ENCODE results near the gene NFKBIE. TPM values are rescaled to one million over a fixed set of nuclear protein-coding genes. Genes with fewer than 3 reads are reported as not detected.
"Not testable (repeated sequence)": the region's sequence is repeated elsewhere in the genome, so short reads cannot be mapped to it uniquely, and the experiment has no call there.

NFKBIE gene
- total RNA-seq, 1 donor from 2014 or later, result 6.3 TPM

- Histone ChIP-seq H3K27ac (ENCODE audit: low read depth, low read length) (peak overlapping the region; percentile 85), H3K36me3 (ENCODE audit: control insufficient read depth in 3 of 3, insufficient read depth in 3 of 3, low read length in 3 of 3) (peaks cover 23 to 28% (median 25%) of the 10 kb centered on the region in 3 donors), H3K9me3 (ENCODE audit: control insufficient read depth in 3 of 3, low read length in 3 of 3) (no peaks in the 10 kb centered on the region), H3K9ac (ENCODE audit: low read depth in 1 of 3, low read length in 3 of 3) (peak overlapping the region in 2 of 3 donors; percentile 33 to 51), H3K27me3 (ENCODE audit: control insufficient read depth in 3 of 3, insufficient read depth in 3 of 3, low read length in 3 of 3) (no peaks in the 10 kb centered on the region), H3K4me1 (ENCODE audit: control insufficient read depth in 3 of 3, insufficient read depth in 3 of 3, low read length in 3 of 3) (peaks cover 46 to 72% (median 58%) of the 10 kb centered on the region in 3 donors), H3K4me3 (ENCODE audit: low read length in 3 of 3) (no peak overlapping the region)
Observed at GRCh38 chr6:44235891-44236516, 29.3 kb downstream of the NFKBIE start.

GRCh38 chr6:44235269-44235668 is 30.1 kb downstream of the NFKBIE start:
- peak overlapping the region; percentile 51 to 82 (median 64) for H3K9ac ChIP-seq (ENCODE audit: low read depth in 1 of 3, low read length in 3 of 3)
- H3K4me1 ChIP-seq (ENCODE audit: control insufficient read depth in 3 of 3, insufficient read depth in 3 of 3, low read length in 3 of 3), result peaks cover 46 to 78% (median 65%) of the 10 kb centered on the region in 3 donors
- peaks cover 29 to 35% (median 32%) of the 10 kb centered on the region in 3 donors for H3K36me3 ChIP-seq (ENCODE audit: control insufficient read depth in 3 of 3, insufficient read depth in 3 of 3, low read length in 3 of 3)
- peak overlapping the region; percentile 85 for H3K27ac ChIP-seq (ENCODE audit: low read depth, low read length)
- no peaks in the 10 kb centered on the region for H3K27me3 ChIP-seq (ENCODE audit: control insufficient read depth in 3 of 3, insufficient read depth in 3 of 3, low read length in 3 of 3)
- no peaks in the 10 kb centered on the region for H3K9me3 ChIP-seq (ENCODE audit: control insufficient read depth in 3 of 3, low read length in 3 of 3)
- H3K4me3 ChIP-seq (ENCODE audit: low read length in 3 of 3), result no peak overlapping the region

- H3K27me3 ChIP-seq (ENCODE audit: control insufficient read depth in 3 of 3, insufficient read depth in 3 of 3, low read length in 3 of 3), result no peaks in the 10 kb centered on the region
- peaks cover 53 to 87% (median 74%) of the 10 kb centered on the region in 3 donors for H3K4me1 ChIP-seq (ENCODE audit: control insufficient read depth in 3 of 3, insufficient read depth in 3 of 3, low read length in 3 of 3)
- peak overlapping the region; percentile 64 to 82 (median 70) for H3K9ac ChIP-seq (ENCODE audit: low read depth in 1 of 3, low read length in 3 of 3)
- no peaks in the 10 kb centered on the region for H3K9me3 ChIP-seq (ENCODE audit: control insufficient read depth in 3 of 3, low read length in 3 of 3)
- peak overlapping the region; percentile 85 for H3K27ac ChIP-seq (ENCODE audit: low read depth, low read length)
- H3K36me3 ChIP-seq (ENCODE audit: control insufficient read depth in 3 of 3, insufficient read depth in 3 of 3, low read length in 3 of 3), result peaks cover 33 to 44% (median 40%) of the 10 kb centered on the region in 3 donors
- H3K4me3 ChIP-seq (ENCODE audit: low read length in 3 of 3), result no peak overlapping the region
Observed at GRCh38 chr6:44234101-44235025, 31.0 kb downstream of the NFKBIE start.

- H3K4me1 ChIP-seq (ENCODE audit: control insufficient read depth in 3 of 3, insufficient read depth in 3 of 3, low read length in 3 of 3), result peaks cover 61 to 93% (median 82%) of the 10 kb centered on the region in 3 donors
Observed at GRCh38 chr6:44233567-44234100, 31.7 kb downstream of the NFKBIE start.

GRCh38 chr6:44232676-44233566 is 32.4 kb downstream of the NFKBIE start:
- no peaks in the 10 kb centered on the region for H3K27me3 ChIP-seq (ENCODE audit: control insufficient read depth in 3 of 3, insufficient read depth in 3 of 3, low read length in 3 of 3)
- H3K9ac ChIP-seq (ENCODE audit: low read depth in 1 of 3, low read length in 3 of 3), result peak overlapping the region; percentile 64 to 82 (median 70)
- H3K36me3 ChIP-seq (ENCODE audit: control insufficient read depth in 3 of 3, insufficient read depth in 3 of 3, low read length in 3 of 3), result peaks cover 33 to 47% (median 44%) of the 10 kb centered on the region in 3 donors
- no peaks in the 10 kb centered on the region for H3K9me3 ChIP-seq (ENCODE audit: control insufficient read depth in 3 of 3, low read length in 3 of 3)
- peak overlapping the region; percentile 85 for H3K27ac ChIP-seq (ENCODE audit: low read depth, low read length)
- peak overlapping the region in 2 of 3 donors; percentile 14 to 56 for H3K4me3 ChIP-seq (ENCODE audit: low read length in 3 of 3)
- peaks cover 64 to 93% (median 83%) of the 10 kb centered on the region in 3 donors for H3K4me1 ChIP-seq (ENCODE audit: control insufficient read depth in 3 of 3, insufficient read depth in 3 of 3, low read length in 3 of 3)

More at GRCh38 chr6:44233567-44234100, 31.7 kb downstream of the NFKBIE start:
- peak overlapping the region; percentile 14 to 56 (median 18) for H3K4me3 ChIP-seq (ENCODE audit: low read length in 3 of 3)
- no peaks in the 10 kb centered on the region for H3K27me3 ChIP-seq (ENCODE audit: control insufficient read depth in 3 of 3, insufficient read depth in 3 of 3, low read length in 3 of 3)
- H3K27ac ChIP-seq (ENCODE audit: low read depth, low read length), result peak overlapping the region; percentile 85
- peaks cover 33 to 47% (median 44%) of the 10 kb centered on the region in 3 donors for H3K36me3 ChIP-seq (ENCODE audit: control insufficient read depth in 3 of 3, insufficient read depth in 3 of 3, low read length in 3 of 3)
- H3K9me3 ChIP-seq (ENCODE audit: control insufficient read depth in 3 of 3, low read length in 3 of 3), result no peaks in the 10 kb centered on the region
- H3K9ac ChIP-seq (ENCODE audit: low read depth in 1 of 3, low read length in 3 of 3), result peak overlapping the region; percentile 64 to 82 (median 70)

- Histone ChIP-seq H3K4me1 (ENCODE audit: control insufficient read depth in 3 of 3, insufficient read depth in 3 of 3, low read length in 3 of 3) (peaks cover 68 to 95% (median 88%) of the 10 kb centered on the region in 3 donors), H3K27ac (ENCODE audit: low read depth, low read length) (peak overlapping the region; percentile 25), H3K36me3 (ENCODE audit: control insufficient read depth in 3 of 3, insufficient read depth in 3 of 3, low read length in 3 of 3) (peaks cover 33 to 49% (median 44%) of the 10 kb centered on the region in 3 donors), H3K9ac (ENCODE audit: low read depth in 1 of 3, low read length in 3 of 3) (peak overlapping the region in 1 of 3 donors; percentile 55)
- not testable (repeated sequence) for H3K4me3 ChIP-seq (ENCODE audit: low read length in 3 of 3); H3K9me3 ChIP-seq (ENCODE audit: control insufficient read depth in 3 of 3, low read length in 3 of 3); H3K27me3 ChIP-seq (ENCODE audit: control insufficient read depth in 3 of 3, insufficient read depth in 3 of 3, low read length in 3 of 3)
Observed at GRCh38 chr6:44231426-44231825, 33.9 kb downstream of the NFKBIE start.

- peaks cover 33 to 47% (median 40%) of the 10 kb centered on the region in 3 donors for H3K36me3 ChIP-seq (ENCODE audit: control insufficient read depth in 3 of 3, insufficient read depth in 3 of 3, low read length in 3 of 3)
- H3K4me3 ChIP-seq (ENCODE audit: low read length in 3 of 3), result peak overlapping the region in 1 of 3 donors; percentile 89
- no peaks in the 10 kb centered on the region for H3K9me3 ChIP-seq (ENCODE audit: control insufficient read depth in 3 of 3, low read length in 3 of 3)
- H3K4me1 ChIP-seq (ENCODE audit: control insufficient read depth in 3 of 3, insufficient read depth in 3 of 3, low read length in 3 of 3), result peaks cover 76 to 97% (median 91%) of the 10 kb centered on the region in 3 donors
- peak overlapping the region in 1 of 3 donors; percentile 99 for H3K9ac ChIP-seq (ENCODE audit: low read depth in 1 of 3, low read length in 3 of 3)
- H3K27ac ChIP-seq (ENCODE audit: low read depth, low read length), result peak overlapping the region; percentile 19
- H3K27me3 ChIP-seq (ENCODE audit: control insufficient read depth in 3 of 3, insufficient read depth in 3 of 3, low read length in 3 of 3), result no peaks in the 10 kb centered on the region
Observed at GRCh38 chr6:44230034-44230675, 35.2 kb downstream of the NFKBIE start.

GRCh38 chr6:44229376-44230033 is 35.8 kb downstream of the NFKBIE start:
- H3K27ac ChIP-seq (ENCODE audit: low read depth, low read length), result peak overlapping the region; percentile 94
- no peaks in the 10 kb centered on the region for H3K27me3 ChIP-seq (ENCODE audit: control insufficient read depth in 3 of 3, insufficient read depth in 3 of 3, low read length in 3 of 3)
- H3K4me1 ChIP-seq (ENCODE audit: control insufficient read depth in 3 of 3, insufficient read depth in 3 of 3, low read length in 3 of 3), result peaks cover 75 to 97% (median 91%) of the 10 kb centered on the region in 3 donors
- peak overlapping the region; percentile 46 to 89 (median 78) for H3K4me3 ChIP-seq (ENCODE audit: low read length in 3 of 3)
- H3K36me3 ChIP-seq (ENCODE audit: control insufficient read depth in 3 of 3, insufficient read depth in 3 of 3, low read length in 3 of 3), result peaks cover 33 to 47% (median 40%) of the 10 kb centered on the region in 3 donors
- no peaks in the 10 kb centered on the region for H3K9me3 ChIP-seq (ENCODE audit: control insufficient read depth in 3 of 3, low read length in 3 of 3)
- H3K9ac ChIP-seq (ENCODE audit: low read depth in 1 of 3, low read length in 3 of 3), result peak overlapping the region; percentile 92 to 99 (median 92)
